ENCODE measurements around the gene RBFOX1.

RBFOX1 gene

DNA sequence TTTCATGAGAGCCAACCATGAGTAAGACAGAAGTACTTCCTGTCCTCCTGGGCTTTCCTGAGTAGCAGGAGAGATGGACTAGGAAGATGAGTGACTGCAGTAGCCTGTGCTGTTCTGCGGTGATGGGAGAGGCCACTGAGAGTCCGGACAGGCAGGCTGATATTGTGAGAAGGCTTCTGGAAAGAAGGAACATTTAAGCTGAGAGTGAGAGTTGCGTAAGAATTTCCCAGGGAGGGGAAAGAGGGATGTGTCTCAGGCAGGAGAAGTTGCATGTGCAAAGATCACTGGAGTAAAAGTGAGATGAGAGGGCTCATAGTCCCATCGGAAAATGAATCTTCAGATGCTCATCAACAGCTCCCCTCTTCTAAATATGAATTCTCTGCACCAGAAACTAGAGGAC lies 258.3 kb downstream of the RBFOX1 start:
- no peak for FAIRE-seq
- no peak for DNase-seq (ENCODE audit: low spot score)

DNA sequence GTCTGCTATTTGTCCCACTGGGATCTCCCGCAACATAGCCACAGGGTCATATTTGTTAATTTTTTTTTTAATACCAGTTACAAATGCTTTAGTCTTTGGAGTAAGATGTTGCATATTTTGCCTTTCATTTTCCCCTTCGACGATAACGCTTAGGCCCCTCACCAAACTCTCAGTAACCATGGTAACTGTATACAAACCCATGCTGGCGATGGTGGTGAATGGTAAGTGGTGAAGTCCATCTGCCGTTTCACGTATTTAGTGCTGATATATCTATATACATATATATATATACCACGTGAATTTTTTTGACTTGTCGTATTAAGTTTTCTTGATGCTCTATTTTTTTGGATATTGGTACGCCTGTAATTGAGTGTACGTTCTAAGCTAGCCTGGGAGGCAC lies 263.7 kb downstream of the RBFOX1 start:
- DNase-seq (ENCODE audit: low spot score), result no peak
- no peak for FAIRE-seq

DNA sequence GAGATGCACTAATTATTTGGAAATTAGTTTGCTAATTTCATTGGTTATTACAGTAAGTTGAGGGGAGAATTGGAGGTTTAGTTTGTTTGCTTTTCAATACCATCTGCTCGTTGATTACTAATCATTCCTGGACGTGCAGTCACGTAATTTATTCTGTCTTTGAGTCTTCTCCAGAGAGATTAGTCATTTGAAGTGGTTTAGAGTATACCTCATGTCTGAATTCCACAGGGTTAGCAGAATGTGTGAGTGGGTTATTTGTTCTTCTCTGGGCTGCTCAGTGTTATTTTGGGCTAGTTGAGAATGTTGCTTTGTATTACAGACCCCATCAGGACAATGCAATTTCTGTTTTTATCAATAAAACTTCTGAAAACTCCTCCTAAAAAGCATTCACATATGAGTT lies 265.0 kb downstream of the RBFOX1 start:
- FAIRE-seq (no peak), DNase-seq (ENCODE audit: low spot score) (peak; percentile 69)

DNA sequence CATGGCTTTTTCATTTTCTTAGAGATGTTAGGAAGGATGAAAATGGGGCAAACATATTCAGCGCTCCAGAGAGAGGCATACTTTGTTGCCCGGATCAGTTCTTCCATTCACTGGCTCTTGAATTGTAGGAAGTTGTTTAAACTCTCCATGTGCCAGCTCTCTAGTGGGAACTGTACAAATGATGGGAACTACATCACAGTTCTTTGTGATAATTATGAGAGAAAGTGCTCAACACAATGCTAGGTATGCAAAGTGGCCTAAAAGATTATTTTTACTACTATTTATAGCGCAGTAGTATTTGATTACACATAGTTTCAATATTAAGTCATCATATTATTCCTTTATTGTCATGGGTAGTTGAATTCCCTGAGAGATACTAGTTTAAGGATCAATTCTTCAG lies 268.5 kb downstream of the RBFOX1 start:
- FAIRE-seq (no peak), DNase-seq (ENCODE audit: low spot score) (no peak)

DNA sequence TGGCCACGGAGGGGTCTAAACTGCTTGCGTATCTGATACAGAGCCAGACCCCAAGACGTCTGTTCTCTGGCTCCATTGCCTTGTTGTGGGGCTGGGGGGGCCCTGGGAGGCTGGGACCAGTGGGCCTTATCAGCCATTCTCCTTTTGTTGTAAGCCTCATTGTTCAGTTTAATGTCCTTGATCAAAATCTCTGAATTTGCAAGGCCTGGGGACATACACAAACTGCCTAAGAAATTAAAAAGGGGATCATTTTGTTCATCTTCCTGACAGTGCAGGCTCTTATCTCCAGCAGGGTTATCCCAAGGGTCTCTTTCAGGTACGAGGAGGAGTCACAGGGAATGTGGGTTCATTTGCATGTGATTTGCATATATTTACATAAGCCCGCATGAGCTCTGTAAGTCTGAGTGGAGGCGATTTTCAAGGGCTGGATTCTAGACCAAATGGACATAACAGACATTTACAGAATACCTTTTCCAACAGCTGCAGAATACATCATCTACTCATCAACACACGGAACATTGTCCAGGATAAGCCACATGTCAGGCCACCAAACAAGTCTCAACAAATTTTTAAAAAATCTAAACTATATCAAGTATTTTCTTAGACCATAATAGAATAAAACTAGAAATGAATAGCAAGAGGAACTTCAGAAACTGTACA lies 269.8 kb downstream of the RBFOX1 start:
- DNase-seq (ENCODE audit: low spot score) (no peak), FAIRE-seq (no peak)

DNA sequence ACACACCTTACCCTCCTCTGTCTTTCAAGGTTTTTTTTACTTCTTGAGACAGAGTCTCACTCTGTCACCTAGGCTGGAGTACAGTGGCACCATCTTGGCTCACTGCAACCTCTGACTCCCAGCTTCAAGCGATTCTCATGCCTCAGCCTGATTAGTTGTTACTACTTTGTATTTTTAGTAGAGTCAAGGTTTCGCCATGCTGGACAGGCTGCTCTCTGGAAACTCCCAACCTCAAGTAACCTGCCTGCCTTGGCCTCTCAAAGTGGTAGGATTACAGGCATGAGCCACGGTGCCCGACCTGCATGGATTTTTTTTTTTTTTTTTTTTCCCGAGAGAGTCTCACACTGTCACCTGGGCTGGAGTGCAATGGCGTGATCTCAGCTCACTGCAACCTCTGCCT lies 273.2 kb downstream of the RBFOX1 start:
- FAIRE-seq (no peak), DNase-seq (ENCODE audit: low spot score) (no peak)

DNA sequence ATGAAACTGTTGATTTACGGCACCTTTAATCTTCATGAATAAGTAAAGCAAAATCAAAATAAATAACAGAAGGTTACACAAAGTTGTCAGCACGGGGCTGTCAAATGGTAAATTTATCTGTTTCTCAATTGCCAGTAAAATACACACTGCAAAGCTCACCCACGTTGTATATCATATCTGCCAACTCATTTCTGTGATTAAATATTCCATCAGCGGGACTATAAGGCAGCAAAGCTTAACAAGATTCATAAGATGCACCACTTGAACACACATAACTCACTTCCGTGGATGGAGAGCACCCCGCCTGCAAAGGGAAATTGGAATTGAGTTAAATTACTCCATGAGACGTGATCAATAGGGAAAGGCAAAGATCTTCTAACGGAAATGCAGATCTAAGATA lies 280.0 kb downstream of the RBFOX1 start:
- DNase-seq (ENCODE audit: low spot score), result no peak
- no peak for FAIRE-seq

DNA sequence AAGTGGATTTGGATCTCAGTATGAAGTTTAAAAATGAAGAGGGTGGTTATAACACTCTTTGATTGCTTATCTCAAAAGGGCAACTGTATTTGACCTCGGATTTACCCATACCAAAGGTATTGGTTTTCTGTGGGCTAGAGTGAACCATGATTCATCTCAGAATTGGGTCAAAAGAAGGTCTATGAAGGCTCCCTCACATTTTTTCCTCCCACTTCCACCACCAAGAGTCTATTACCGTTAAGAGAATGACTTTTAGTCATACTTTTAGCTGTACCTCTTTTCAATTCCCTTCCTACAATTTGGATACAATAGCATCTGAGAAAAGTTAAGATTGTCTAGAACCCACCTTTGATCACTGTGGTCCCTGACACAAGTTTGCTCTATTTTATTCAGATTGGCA lies 280.9 kb downstream of the RBFOX1 start:
- FAIRE-seq (no peak), DNase-seq (ENCODE audit: low spot score) (no peak)

DNA sequence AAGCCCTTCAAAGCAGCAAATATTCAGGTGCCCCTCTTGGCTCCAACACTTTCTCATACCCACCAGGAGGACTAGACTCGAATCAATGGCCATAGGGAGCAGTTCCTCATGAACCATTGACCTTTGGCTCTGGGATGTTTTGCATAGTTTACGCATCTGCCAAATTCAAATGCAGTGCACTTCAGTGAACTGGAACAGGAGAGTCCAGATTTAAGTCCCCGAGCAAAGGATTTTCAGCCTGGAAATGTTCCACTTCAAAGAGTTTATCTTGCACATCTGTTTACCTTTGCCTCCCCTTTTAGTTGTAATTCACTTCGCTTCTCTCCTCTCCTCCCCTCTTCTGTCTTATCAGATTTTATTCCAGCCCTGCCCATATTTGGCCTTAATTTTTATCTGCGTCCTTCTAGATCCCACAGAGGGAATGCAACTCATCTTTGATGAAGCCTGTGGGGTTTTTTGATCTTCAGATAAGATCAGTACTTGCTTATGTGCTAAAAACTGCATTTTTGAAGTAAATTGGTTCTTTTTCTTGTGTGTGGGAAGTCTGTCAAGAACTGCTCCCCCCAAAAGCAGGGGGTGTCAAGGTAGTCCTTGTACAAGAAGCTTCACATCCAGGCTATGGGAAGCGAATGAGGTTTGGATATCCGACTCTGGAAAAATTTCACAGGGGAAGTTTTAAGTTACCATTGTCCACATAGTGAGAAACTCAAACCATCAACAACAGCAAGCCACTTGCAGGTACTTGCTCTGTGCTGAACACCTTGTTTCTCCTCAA lies 281.6 kb downstream of the RBFOX1 start:
- FAIRE-seq (no peak), DNase-seq (ENCODE audit: low spot score) (no peak)

DNA sequence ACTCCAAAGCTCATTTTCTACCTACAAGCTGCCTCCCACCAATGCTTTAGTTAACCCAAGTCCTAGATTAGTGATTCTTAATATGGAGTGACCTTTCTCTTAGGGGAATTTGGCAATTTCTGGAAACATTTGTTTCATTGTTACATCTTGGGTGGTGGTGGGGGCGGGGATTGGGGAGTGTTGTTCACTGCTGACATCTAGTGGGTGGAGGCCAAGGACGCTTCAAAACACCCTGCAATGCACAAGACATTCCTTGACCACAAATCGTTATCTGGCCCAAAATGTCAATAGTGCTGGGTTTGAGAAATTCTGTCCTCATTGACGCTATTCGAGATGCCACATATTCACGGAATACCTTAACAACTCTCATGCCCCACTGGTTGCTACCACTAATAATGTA lies 282.9 kb downstream of the RBFOX1 start:
- DNase-seq (ENCODE audit: low spot score) (no peak), FAIRE-seq (no peak)

DNA sequence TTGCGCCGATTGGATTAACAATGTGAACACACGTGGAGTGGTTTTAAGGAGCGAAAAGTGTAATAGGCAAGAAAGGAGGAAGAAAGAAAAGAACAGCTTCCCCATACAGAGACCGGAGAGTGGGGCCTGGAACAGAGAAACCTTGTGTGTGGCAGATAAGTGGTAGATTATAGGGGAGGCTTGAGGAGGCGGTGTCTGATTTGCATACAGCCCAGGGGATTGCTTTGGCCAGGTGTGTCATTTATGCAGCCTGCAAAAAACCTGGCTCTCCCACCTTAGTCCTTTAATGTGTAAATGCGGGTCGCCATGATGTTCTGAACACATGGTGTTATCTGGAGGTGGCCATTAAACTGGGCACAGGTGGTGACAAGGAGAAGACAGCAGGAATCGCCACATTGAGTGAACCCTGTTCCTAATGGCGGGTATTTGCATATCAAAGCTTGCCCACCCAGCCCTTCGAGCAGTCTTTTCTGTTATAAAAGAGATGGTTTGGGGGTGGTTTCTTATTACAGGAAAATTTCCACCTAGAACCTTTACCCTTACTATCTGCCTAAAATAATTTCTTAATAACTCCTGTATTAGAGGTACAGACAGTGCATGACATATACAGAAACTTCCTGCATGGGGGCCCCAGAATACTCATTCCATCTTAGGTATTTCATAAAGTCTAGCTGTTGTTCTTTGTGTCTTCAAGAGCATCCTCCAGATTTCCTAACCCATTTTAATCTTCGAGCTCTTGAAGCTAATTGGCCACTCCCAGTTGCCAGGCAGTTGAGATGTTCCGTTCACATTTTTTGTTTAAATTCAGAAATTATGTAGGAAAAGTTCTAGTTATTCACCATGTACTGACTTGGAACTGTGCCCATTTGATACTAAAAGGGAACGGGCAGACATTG lies 292.5 kb downstream of the RBFOX1 start:
- DNase-seq (ENCODE audit: low spot score) (no peak), FAIRE-seq (no peak)

DNA sequence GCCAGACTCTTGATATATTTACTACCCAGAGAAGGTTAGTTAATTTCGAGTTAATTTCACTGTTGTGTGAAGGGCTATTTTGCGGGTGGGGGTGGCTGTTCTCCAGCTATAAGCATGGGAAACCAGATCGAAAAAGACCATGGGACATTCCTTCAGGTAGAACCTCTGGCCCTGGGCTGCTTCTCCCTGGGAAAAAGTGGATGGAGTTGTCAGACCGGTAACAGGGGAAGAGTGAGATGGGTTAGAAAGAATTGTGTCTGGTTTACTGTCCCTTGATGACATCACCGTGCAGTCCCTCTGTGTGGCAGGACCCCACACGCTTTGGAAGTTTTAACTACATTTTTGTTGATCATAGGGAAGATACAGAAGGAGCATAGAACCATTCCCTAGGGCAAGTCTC lies 296.3 kb downstream of the RBFOX1 start:
- FAIRE-seq (no peak), DNase-seq (ENCODE audit: low spot score) (no peak)

DNA sequence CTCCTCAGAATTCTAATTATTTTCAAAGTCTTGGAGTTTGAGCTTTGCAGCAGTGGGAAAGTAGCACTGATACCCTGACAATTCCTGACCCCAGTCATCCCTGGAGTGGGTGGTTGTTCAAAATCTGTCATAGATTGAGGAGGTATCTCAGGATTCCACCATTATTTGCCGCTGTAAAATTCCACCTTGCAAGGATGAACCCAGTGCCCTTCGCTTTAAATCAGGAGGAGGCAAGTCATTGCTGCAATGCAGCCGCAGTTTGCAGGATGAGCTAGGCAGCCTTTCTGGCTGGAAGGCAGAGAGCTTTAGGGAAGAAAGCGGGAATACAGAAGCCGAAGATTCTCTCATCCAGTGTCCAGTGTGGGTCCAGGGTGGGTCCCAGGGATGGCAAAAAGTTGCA lies 296.9 kb downstream of the RBFOX1 start:
- FAIRE-seq, result no peak
- DNase-seq (ENCODE audit: low spot score), result no peak

DNA sequence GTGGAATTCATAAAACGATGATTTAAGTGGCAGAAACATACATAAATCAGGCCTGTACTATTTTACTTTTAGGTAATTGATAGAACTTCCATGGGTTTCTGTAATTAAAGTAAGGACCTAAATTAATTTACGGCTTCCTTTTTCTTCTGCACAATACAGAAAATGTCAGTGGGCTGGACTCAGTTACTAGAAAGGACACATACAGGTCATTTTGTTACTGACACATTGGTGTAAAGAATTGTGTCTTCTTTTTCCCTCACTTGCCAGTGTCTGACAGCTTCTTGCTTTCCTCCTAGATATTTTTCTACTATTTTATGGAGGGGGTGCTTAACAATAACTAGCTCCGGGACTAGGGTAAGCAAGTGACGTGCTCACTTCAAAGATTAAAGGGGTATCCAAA lies 304.8 kb downstream of the RBFOX1 start:
- no peak for FAIRE-seq

DNA sequence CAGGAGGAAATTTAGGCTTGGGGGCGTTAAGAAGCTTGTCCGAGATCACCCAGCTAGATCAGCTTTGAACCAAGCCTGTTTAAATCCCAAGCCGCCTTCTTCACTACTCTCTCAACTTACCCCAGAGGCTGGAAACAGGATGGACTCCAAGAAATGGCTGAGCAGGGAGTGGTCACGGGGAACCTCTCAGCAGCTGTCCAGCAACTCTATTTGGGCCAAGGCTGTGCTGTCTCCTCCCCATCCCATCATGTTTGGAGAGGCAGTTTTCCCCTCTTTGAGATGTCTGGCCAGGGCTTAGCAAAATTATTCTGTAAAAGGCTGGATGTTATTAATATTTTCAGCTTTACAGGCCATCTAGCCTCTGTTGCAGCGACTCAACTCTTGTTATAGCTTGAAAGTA lies 305.7 kb downstream of the RBFOX1 start:
- no peak for FAIRE-seq
- DNase-seq (ENCODE audit: low spot score), result no peak

More for the DNA sequence above, 304.8 kb downstream of the RBFOX1 start:
- no peak for DNase-seq (ENCODE audit: low spot score)

DNA sequence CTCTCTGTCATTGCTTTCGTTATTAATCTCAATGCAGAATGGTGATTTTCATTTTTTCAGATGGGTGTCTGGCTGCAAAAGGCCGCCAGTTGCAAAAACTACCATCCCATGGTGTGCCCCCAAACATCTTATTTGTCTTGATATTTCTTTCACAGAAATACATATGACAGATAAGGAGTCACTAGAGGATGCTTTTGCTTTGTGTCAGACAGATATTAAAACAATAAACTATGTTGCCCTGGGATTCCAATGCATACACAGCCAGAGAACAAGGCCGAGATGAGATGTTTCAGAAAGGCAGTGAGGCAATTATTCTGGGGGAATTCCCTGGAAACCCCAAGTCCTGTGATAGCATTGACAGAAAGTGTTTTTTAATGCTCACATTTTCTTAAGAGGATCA lies 307.7 kb downstream of the RBFOX1 start:
- no peak for FAIRE-seq

DNA sequence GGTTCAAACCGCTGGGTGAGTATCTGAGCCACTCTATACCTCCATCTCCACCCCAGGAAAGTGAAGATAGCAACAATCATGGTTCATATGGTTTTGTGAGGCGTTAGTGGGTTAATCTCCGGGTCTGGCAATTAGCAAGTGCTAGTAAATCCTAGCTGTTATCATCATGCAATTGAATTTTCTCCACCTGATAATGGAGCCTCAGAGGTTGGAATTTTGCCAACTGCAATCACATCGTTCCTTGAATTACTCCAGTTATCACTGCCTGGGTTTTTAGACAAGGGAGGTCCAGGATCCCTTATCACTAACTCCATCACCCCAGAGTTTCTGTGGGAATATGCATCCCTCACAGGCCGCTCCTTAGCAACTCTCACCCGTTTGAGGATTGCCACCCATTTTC lies 311.5 kb downstream of the RBFOX1 start:
- DNase-seq (ENCODE audit: low spot score) (no peak), FAIRE-seq (no peak)

More for the DNA sequence above, 307.7 kb downstream of the RBFOX1 start:
- no peak for DNase-seq (ENCODE audit: low spot score)

DNA sequence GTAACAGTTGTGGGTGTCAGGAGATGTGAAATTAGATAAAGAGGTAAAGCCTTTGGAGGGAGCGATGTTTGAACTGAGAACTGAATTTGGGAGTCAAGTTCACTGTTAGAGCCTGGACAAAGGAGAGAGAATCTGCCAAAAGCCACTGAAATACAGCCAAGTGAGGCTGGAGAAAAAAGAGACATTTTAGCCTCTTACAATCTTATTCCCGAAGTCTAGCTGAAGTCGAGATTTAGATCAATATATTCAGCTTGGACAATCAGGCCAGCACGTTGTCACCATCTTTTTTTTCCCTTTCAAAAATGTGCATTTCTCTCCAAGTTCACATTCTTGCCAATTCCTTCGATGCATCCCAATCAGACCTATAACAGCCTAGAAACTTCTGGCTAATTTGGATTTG lies 312.2 kb downstream of the RBFOX1 start:
- no peak for DNase-seq (ENCODE audit: low spot score)
- no peak for FAIRE-seq

DNA sequence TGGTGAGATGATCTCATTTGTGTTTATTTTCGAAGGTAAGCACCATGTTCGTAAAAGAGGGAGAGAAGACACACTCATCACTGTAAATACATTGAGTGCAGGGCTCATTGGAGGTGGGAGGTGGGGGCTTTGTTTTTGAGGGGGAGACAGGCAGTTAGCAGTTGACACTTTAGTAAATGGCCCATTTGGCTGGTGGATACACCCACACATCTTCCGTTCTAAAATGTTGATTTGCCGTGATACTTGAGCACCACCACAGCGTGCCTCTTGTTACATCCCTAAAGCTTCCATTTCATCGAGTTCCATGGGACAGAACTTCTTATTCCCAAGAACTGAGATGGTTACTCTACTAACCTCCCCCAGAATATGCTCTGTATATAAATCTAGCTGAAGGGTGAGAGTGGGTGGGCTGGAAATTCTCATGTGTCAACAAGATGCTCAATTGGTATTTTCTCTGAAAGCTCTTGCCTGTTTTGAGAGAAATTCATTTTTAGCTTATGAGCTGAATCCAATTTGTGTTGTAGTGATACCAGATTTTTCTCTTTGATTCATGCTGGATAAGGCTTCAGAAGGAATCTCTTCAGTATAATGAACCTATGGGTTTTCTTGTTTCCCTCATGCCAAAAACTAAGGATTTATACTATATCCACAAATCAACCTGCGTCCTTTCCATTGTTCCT lies 314.3 kb downstream of the RBFOX1 start:
- DNase-seq (ENCODE audit: low spot score), result no peak
- FAIRE-seq, result no peak

DNA sequence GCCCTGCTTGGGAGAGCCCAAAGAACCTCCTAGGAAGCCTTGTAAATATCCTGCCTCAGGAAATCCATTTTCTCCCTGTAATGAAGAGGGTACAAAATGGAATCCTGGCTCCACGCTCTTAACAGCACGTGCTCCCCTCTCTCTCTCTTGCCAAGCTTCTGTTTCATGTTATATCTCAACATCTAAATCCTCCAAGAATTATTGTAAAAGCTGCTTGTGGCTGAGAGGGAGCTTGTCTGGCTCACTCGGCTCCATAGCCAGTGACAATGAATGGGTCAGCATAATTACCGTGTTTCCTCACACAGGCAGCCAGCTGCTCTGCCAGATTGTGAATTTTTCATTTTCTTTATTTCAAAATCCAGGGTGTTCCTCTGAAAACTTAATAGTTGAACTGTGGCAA lies 317.8 kb downstream of the RBFOX1 start:
- DNase-seq (ENCODE audit: low spot score) (no peak), FAIRE-seq (no peak)

DNA sequence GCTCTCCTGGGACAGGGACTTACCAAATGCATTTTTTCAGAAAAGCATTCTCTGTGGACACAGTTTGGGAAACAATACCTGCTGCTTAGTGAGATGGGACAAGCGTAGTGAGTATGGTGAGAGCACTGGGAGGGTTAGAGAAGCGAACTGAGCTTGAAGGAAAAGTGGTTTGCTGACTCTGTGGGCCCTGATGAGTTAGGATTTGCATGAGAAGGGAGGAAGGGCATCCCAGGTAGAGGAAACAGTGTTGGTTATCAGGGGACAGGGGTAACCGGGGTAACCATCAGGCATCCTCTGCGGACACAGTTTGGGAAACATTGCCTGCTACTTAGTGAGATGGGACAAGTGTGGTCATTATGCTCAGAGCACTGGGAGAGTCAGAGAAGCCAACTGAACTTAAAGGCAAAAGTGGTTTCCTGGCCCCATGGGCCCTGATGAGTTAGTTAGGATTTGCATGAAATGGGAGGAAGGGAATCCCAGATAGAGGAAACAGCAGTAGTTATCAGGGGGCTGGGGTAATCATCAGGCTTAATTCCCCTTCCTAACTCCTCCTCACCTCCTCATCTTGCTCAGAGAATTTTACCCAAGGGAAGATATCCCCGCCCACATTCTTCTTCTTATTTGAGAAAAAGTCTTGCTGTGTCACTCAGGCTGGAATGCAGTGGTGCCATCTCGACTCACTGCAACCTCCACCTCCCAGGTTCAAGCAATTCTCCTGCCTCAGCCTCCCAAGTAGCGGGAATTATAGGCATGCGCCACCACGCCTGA lies 319.3 kb downstream of the RBFOX1 start:
- FAIRE-seq (no peak), DNase-seq (ENCODE audit: low spot score) (no peak)

Data from urothelium cell line (cell line).